NT2/D1 (cell line): Measurements from ENCODE around the gene CTNNA3.

Experiments used
- SUZ12 ChIP-seq: IDR thresholded peaks from 2 replicates; pipeline ENCODE4 v1.6.1; 2011; ENCODE audit not compliant: insufficient read length, insufficient read depth; ENCODE audit errors: extremely low read depth
- ZNF274 ChIP-seq: IDR thresholded peaks from 2 replicates; pipeline ENCODE4 v1.6.1; 2011; ENCODE audit warnings: mild to moderate bottlenecking, low read depth, low read length

- TF ChIP-seq ZNF274 (no peak), SUZ12 (no peak)
These were observed 407.1 kb downstream of the CTNNA3 start for GRCh38 chr10:67288688-67289410.
